22Rv1 (cell line): ENCODE results near the gene CNOT4.

Experiments
- ZFX ChIP-seq: fragments of 450-650 bp; IDR thresholded peaks from 2 replicates; pipeline ENCODE4 v1.6.1; 2017; ENCODE audit warnings: antibody characterized with exemption, borderline replicate concordance
- TF ChIP-seq, protein P1 (sequence below): fragments of 450-650 bp; IDR thresholded peaks from 2 replicates; pipeline ENCODE4 v1.5.1; 2017; ENCODE audit warnings: mild to moderate bottlenecking

DNA sequence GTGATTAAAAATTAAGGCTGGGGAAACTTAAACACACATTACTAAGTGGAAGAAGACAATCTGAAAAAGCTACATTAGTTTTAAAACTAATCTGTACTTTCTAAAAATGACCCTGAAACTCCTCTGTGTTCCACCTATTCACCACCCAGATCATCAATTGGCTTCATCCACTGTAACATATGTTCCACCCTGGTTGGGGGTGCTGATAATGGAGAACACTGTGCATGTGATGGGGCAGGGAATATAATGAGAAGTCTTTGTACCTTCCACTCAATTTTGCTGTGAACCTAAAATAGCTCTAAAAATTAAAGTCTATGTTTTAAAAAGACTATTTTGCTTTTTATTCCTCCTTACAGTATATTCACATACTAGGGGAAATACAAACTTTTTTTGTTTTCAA lies 132.7 kb downstream of the CNOT4 start:
- TF ChIP-seq, protein P1, sequence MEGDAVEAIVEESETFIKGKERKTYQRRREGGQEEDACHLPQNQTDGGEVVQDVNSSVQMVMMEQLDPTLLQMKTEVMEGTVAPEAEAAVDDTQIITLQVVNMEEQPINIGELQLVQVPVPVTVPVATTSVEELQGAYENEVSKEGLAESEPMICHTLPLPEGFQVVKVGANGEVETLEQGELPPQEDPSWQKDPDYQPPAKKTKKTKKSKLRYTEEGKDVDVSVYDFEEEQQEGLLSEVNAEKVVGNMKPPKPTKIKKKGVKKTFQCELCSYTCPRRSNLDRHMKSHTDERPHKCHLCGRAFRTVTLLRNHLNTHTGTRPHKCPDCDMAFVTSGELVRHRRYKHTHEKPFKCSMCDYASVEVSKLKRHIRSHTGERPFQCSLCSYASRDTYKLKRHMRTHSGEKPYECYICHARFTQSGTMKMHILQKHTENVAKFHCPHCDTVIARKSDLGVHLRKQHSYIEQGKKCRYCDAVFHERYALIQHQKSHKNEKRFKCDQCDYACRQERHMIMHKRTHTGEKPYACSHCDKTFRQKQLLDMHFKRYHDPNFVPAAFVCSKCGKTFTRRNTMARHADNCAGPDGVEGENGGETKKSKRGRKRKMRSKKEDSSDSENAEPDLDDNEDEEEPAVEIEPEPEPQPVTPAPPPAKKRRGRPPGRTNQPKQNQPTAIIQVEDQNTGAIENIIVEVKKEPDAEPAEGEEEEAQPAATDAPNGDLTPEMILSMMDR: no peak
- TF ChIP-seq ZFX: no peak
